OCI-LY7 (cell line): ENCODE results near the gene SH3RF3.

Experiments used
- CTCF ChIP-seq: fragments of 200-600 bp; sonication (generic); conservative IDR thresholded peaks from 2 replicates; pipeline ENCODE4 v1.5.1; 2014; ENCODE audit warnings: mild to moderate bottlenecking, antibody characterized with exemption, low read length, moderate library complexity, mixed read lengths
- EZH2phosphoT487 ChIP-seq: fragments of 200-600 bp; sonication (generic); IDR thresholded peaks from 2 replicates; pipeline ENCODE4 v1.6.1; 2018; ENCODE audit warnings: low read depth, borderline replicate concordance, mild to moderate bottlenecking, mixed run types, antibody characterized with exemption, low read length, moderate library complexity, mixed read lengths

DNA sequence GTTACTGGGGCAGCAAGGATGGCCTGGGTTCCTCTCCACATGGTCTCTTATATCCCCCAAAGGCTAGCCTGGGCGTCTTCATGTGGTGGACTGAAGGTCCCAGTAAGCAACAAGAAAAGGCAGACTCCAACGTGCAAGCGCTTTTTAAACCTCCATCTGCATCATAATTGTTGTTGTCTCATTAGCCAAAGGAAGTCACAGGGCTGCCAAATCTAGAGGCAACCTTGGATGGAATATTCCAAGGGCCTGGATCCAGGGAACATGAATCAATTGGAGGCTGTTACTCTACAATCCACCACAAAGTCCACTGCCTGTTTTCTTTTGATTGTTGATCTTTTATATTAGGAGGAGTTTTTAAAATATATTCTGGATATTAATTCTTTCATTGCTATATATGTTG lies 118.8 kb downstream of the SH3RF3 start:
- TF ChIP-seq CTCF (no peak), EZH2phosphoT487 (no peak)
